GM23338 (cell line): ENCODE measurements around the gene MYG1.

Source experiments
- CTCF ChIP-seq, 2 experiments: fragments of 200-600 bp in 1 of 2; sonication (generic) in 1 of 2; conservative IDR thresholded peaks; 2 replicates each; pipeline versions ENCODE4 v1.5.1 to v1.6.1; 2016 to 2017; ENCODE audit warnings: antibody characterized with exemption in 2 of 2, low read depth in 2 of 2, mild to moderate bottlenecking in 2 of 2, moderate library complexity in 1 of 2
- EZH2 ChIP-seq: fragments of 200-600 bp; sonication (generic); IDR thresholded peaks from one replicate; pipeline ENCODE4 v1.8.0; 2017; ENCODE audit warnings: antibody characterized with exemption, mild to moderate bottlenecking, low read depth; ENCODE audit not compliant: unreplicated experiment
- STAT1 ChIP-seq: IDR thresholded peaks from one replicate; pipeline ENCODE4 v1.6.1; 2016; ENCODE audit warnings: antibody characterized with exemption; ENCODE audit not compliant: unreplicated experiment

DNA sequence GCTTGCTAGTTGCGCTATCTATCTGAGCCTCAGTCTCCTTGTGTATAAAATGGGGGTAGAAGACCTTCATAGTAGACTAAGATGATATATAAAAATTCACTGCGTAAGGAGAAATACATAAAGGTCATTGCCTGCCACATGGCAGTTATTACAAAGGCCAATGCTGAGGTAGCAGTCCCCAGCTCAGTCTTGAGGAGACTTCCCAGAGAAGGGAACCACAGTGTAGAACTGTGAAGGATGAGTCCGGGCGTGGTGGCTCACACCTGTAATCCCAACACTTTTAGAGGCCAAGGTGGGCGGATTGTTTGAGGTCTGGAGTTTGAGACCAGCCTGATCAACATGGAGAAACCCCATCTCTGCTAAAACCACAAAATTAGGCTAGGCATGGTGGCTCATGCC lies 53.8 kb downstream of the MYG1 start:
- TF ChIP-seq CTCF (conservative IDR thresholded peaks at IDR 0.05; ENCODE audit: low read depth in 2 of 2) = no peak
- TF ChIP-seq EZH2 = no peak
- no peak for TF ChIP-seq STAT1
